K562 (cell line): ENCODE measurements around the gene ALK. TPM values are rescaled to one million over a fixed set of nuclear protein-coding genes. Genes with fewer than 3 reads are reported as not detected.

Source experiments
- ATAC-seq: fragments of 200-7000 bp; cut with Tn5 transposase; 3 replicates; pipeline ENCODE4 v1.9.1; 2020; ENCODE audit warnings: moderate library complexity
- BruUV-seq: library from RNA; stranded (reverse); fragments of 400-500 nt; replicated peaks from 2 replicates; lab custom pipeline; 2021; lab: Mats Ljungman, UMichigan
- CTCF ChIA-PET: fragments of 300-600 bp; formaldehyde crosslinking; extraction: SDS; loops from one replicate; lab custom pipeline; 2021; ENCODE audit warnings: low intra/inter-chr PET ratio; lab: Yijun Ruan, JAX
- POLR2A ChIA-PET: fragments of 300-600, 350-650 bp; sonication (Branson Sonifier 250); formaldehyde crosslinking; extraction: SDS; loops from one replicate; lab custom pipeline; 2021; ENCODE audit warnings: antibody characterized with exemption, inconsistent platforms; lab: Yijun Ruan, JAX
- DNase-seq, 4 experiments: peaks; one replicate each; pipeline versions ENCODE4 v3.0.0 to v3.0.0-alpha.2; 2011 to 2018; ENCODE audit warnings: low spot score in 3 of 4, mixed read lengths in 3 of 4; ENCODE audit errors: extremely low read depth in 1 of 4
- FAIRE-seq: peaks from 2 replicates; lab custom pipeline; 2011; peaks lifted over from hg19 to GRCh38; lab: Jason Lieb, UNC
- H2AFZ ChIP-seq: 2 replicates; pipeline ENCODE4 v1.6.0; 2011; ENCODE audit warnings: low read depth, low read length, control low read depth, inconsistent platforms
- H3K27ac ChIP-seq: fragments of 200-600 bp; 3 replicates; pipeline ENCODE4 v1.8.0; 2011; ENCODE audit warnings: low read depth, mild to moderate bottlenecking, control low read depth, inconsistent platforms, low read length, moderate library complexity, mixed read lengths; ENCODE audit errors: extremely low read depth
- H3K27me3 ChIP-seq, 2 experiments: fragments of 300-600 bp in 1 of 2; 2 replicates in 1 of 2; 3 replicates in 1 of 2; pipeline versions ENCODE4 v1.6.0 to v1.8.0; 2011; ENCODE audit warnings: inconsistent platforms in 2 of 2, low read length in 2 of 2, mild to moderate bottlenecking in 1 of 2, mixed read lengths in 1 of 2, moderate library complexity in 1 of 2; ENCODE audit not compliant: control insufficient read depth in 2 of 2, insufficient read depth in 2 of 2
- H3K36me3 ChIP-seq: fragments of 300-600 bp; 3 replicates; pipeline ENCODE4 v1.8.0; 2011; ENCODE audit warnings: mild to moderate bottlenecking, low read length, inconsistent platforms; ENCODE audit not compliant: control insufficient read depth, insufficient read depth
- H3K4me1 ChIP-seq, 2 experiments: fragments of 200-600 bp in 1 of 2; replicated peaks in 1 of 2; 2 replicates in 1 of 2; 3 replicates in 1 of 2; pipeline versions ENCODE4 v1.5.1 to v1.8.0; 2011; ENCODE audit warnings: inconsistent platforms in 2 of 2, low read length in 2 of 2, mild to moderate bottlenecking in 1 of 2, mixed read lengths in 1 of 2, moderate library complexity in 1 of 2; ENCODE audit not compliant: control insufficient read depth in 2 of 2, insufficient read depth in 2 of 2
- H3K4me2 ChIP-seq: 2 replicates; pipeline ENCODE4 v1.6.1; 2011; ENCODE audit warnings: low read length, control low read depth, inconsistent platforms, mixed read lengths; ENCODE audit not compliant: insufficient read depth
- H3K4me3 ChIP-seq: fragments of 200-600 bp; sonication (generic), shearing (Covaris generic); 2 replicates; pipeline ENCODE4 v1.5.1; 2016; ENCODE audit warnings: control low read depth, inconsistent platforms
- H3K79me2 ChIP-seq: fragments of 200-600 bp; 3 replicates; pipeline ENCODE4 v1.8.0; 2011; ENCODE audit warnings: low read length, inconsistent platforms; ENCODE audit not compliant: control insufficient read depth, insufficient read depth
- H3K9ac ChIP-seq, 2 experiments: 2 replicates each; pipeline versions ENCODE4 v1.6.0 to v1.6.1; 2011; ENCODE audit warnings: low read depth in 2 of 2, low read length in 2 of 2, control low read depth in 1 of 2, inconsistent platforms in 1 of 2, mild to moderate bottlenecking in 1 of 2, mixed read lengths in 1 of 2; ENCODE audit not compliant: insufficient read depth in 1 of 2
- H3K9me1 ChIP-seq: one replicate; pipeline ENCODE4 v1.6.0; 2011; ENCODE audit warnings: inconsistent platforms, mild to moderate bottlenecking, low read length, moderate library complexity; ENCODE audit not compliant: control insufficient read depth, insufficient read depth
- H3K9me3 ChIP-seq: replicated peaks from 2 replicates; pipeline ENCODE4 v1.5.1; 2011; ENCODE audit warnings: low read depth, low read length, inconsistent platforms; ENCODE audit not compliant: control insufficient read depth, insufficient read depth
- H4K20me1 ChIP-seq: replicated peaks from 2 replicates; pipeline ENCODE4 v1.6.1; 2011; ENCODE audit warnings: low read length, inconsistent platforms, mixed read lengths; ENCODE audit not compliant: control insufficient read depth, insufficient read depth
- CC2D1A ChIP-seq: fragments of 450-650 bp; IDR thresholded peaks from 2 replicates; pipeline ENCODE4 v1.6.1; 2017; ENCODE audit warnings: mild to moderate bottlenecking
- CSDE1 ChIP-seq, 2 experiments: fragments of 450-650 bp; IDR thresholded peaks; 2 replicates each; pipeline ENCODE4 v1.6.1; 2016; ENCODE audit warnings: mild to moderate bottlenecking in 1 of 2
- DPF2 ChIP-seq: fragments of 450-650 bp; IDR thresholded peaks from 2 replicates; pipeline ENCODE4 v1.6.1; 2016
- KDM1A ChIP-seq, 2 experiments: fragments of 450-650 bp; IDR thresholded peaks; 2 replicates each; pipeline ENCODE4 v1.6.1; 2016; ENCODE audit warnings: mild to moderate bottlenecking in 2 of 2
- KLF1 ChIP-seq: fragments of 450-650 bp; IDR thresholded peaks from 2 replicates; pipeline ENCODE4 v1.6.1; 2016; ENCODE audit warnings: missing genetic modification characterization, missing compliant biosample characterization
- MCM3 ChIP-seq: fragments of 450-650 bp; IDR thresholded peaks from 2 replicates; pipeline ENCODE4 v1.6.1; 2016
- NCOR1 ChIP-seq: fragments of 450-650 bp; IDR thresholded peaks from 2 replicates; pipeline ENCODE4 v1.6.1; 2016; ENCODE audit warnings: mild to moderate bottlenecking, moderate library complexity
- NFRKB ChIP-seq: fragments of 450-650 bp; IDR thresholded peaks from 2 replicates; pipeline ENCODE4 v1.6.1; 2016; ENCODE audit warnings: low read depth
- NFYB ChIP-seq: IDR thresholded peaks from 2 replicates; pipeline ENCODE4 v1.6.1; 2011; ENCODE audit warnings: mild to moderate bottlenecking, moderate library complexity; ENCODE audit not compliant: insufficient read length; ENCODE audit errors: extremely low read depth
- POLR2AphosphoS2 ChIP-seq: IDR thresholded peaks from 2 replicates; pipeline ENCODE4 v1.6.1; 2012; ENCODE audit warnings: low read length, improper control_type of control experiment
- TAF15 ChIP-seq: fragments of 200-400 bp; formaldehyde crosslinking; IDR thresholded peaks from 2 replicates; pipeline ENCODE4 v1.6.1; 2017; ENCODE audit warnings: mild to moderate bottlenecking, low read depth, low read length, moderate library complexity
- TRIM24 ChIP-seq, 2 experiments: fragments of 450-650 bp; IDR thresholded peaks; 2 replicates each; pipeline ENCODE4 v1.6.1; 2016
- ZNF717 ChIP-seq: fragments of 250-450 bp; sonication (Bioruptor Pico); IDR thresholded peaks from 2 replicates; pipeline ENCODE4 v1.5.0; 2021
- WGBS: fragments of 100-300 bp; shearing (Covaris generic); methylation state at CpG from one replicate; pipeline ENCODE4 v1.1.6; 2016; ENCODE audit warnings: low coverage, mixed read lengths; ENCODE audit not compliant: insufficient coverage; ENCODE audit errors: missing lambda C conversion rate; 5-methylcytosine and 5-hydroxymethylcytosine counted together
- in situ Hi-C: fragments of 300-500 bp; cut with MboI; formaldehyde crosslinking; loops from 4 replicates; pipeline ENCODE4 v1.15.0; 2018; ENCODE audit warnings: inconsistent platforms, mixed read lengths
- intact Hi-C: fragments of 100-400 bp; cut with micrococcal nuclease; formaldehyde crosslinking; loops from 2 replicates; pipeline ENCODE4 v1.14.2; 2022
- polyA plus RNA-seq, 8 experiments: library from polyadenylated mRNA; depleted of rRNA in 4 of 8; stranded (reverse) in 5 of 8; unstranded in 3 of 8; fragments of >200 nt; fragmentation: Nextera tagmentation in 2 of 8; fragmentation: Illumina TruSeq in 1 of 8; extraction: Ambion mirVana in 2 of 8; extraction: Trizol in 1 of 8; gene quantifications; 2 replicates each; pipeline versions ENCODE4 v1.2.1 to v1.2.3, GENCODE V29; 2011 to 2014; ENCODE audit warnings: inconsistent platforms in 1 of 8, missing spikeins in 1 of 8
- total RNA-seq, 7 experiments: library from RNA; depleted of rRNA in 6 of 7; stranded (reverse); fragments of >200 nt in 6 of 7; fragmentation: Illumina TruSeq in 2 of 7; extraction: Trizol in 2 of 7; gene quantifications; 2 replicates each; pipeline versions ENCODE4 v1.2.1 to v1.2.3, GENCODE V29; 2011 to 2021; ENCODE audit warnings: low replicate concordance in 1 of 7
- TF ChIP-seq, protein P1 (sequence below), 2 experiments: fragments of 450-650 bp; conservative IDR thresholded peaks; 2 replicates each; pipeline ENCODE4 v1.6.1; 2017; ENCODE audit warnings: mild to moderate bottlenecking in 2 of 2, moderate library complexity in 2 of 2
- TF ChIP-seq, protein P2 (sequence below): fragments of 450-650 bp; conservative IDR thresholded peaks from 2 replicates; pipeline ENCODE4 v1.6.1; 2016; ENCODE audit warnings: missing genetic modification characterization, low read depth, mild to moderate bottlenecking, control low read depth, missing compliant biosample characterization
- TF ChIP-seq, protein P3 (sequence below): fragments of 450-650 bp; formaldehyde crosslinking; IDR thresholded peaks from 2 replicates; pipeline ENCODE4 v1.4.0; 2020; ENCODE audit warnings: mild to moderate bottlenecking, mixed read lengths
- TF ChIP-seq, protein P4 (sequence below): fragments of 150-350 bp; conservative IDR thresholded peaks from 2 replicates; pipeline ENCODE4 v1.6.1; 2014; ENCODE audit warnings: low read length

Gene ALK
- total and polyA plus RNA-seq, 9 of the 15 experiments (the other 6 are each of a cell fraction or from before 2014, with no cell fraction given), result not detected

DNA sequence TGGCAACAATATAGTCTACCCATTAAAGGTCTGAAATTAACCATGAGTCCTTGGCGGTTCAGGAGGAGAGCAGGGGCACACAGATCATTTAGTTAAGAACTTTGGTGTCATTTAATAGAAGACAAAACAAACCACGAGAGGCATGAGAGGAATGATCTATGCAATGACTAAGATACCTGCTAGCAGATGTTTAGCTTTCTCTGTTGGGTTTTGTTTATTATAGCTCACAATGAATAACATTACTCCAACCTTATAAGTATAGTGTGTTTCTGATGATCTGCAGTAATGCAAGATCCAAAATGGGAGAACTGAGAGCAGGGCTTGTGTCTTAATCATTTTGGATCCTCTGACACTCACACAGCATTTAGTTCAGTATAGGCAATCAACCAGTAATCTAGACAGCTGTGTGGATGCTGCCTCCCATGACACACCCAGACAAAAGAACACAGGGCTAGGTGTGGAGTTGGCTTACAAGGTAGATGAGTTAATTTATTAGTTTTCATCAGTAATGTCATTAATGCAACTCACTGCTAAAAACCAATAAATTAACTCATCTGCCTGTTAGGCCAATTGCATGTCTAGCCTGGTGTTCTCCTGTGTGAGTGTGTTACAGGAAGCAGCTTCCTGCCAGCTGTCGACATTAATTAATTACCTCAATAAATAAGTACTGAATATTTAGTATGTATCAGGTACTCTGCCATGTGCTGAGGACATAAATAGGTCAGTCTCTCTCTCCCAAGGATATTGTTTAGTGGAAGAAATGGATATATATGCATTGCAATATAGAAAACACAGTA, 713.8 kb downstream of the ALK start:
- in situ Hi-C loops, result loop anchor here (10.0 kb wide), 1 partner anchor 373 kb away; no protein-coding TSS in a partner anchor
- intact Hi-C loops, result no loop called here
- no peak for FAIRE-seq
- ChIA-PET POLR2A (no interaction called here), CTCF (no interaction called here)
- Histone ChIP-seq H3K4me3 (no peak overlapping the region), H3K27me3 (peaks cover 0 to 11% of the 10 kb centered on the region in 2 experiments; a peak in 2 of 5 replicates), H3K4me2 (no peak overlapping the region), H3K9ac (no peak overlapping the region), H3K27ac (no peak overlapping the region), H4K20me1 (no peaks in the 10 kb centered on the region), H3K79me2 (no peaks in the 10 kb centered on the region), H3K4me1 (no peaks in the 10 kb centered on the region), H3K36me3 (no peaks in the 10 kb centered on the region), H2AFZ (no peak overlapping the region), H3K9me3 (no peaks in the 10 kb centered on the region), H3K9me1 (no peaks in the 10 kb centered on the region)
- DNase-seq, result no peak
- BruUV-seq, result no TSS peak
- ATAC-seq, result no peak
- 0% methylated on average over 3 of the region's 3 CpGs for WGBS
- TF ChIP-seq CC2D1A, result no peak
- no peak for TF ChIP-seq NFRKB
- no peak for TF ChIP-seq TAF15
- TF ChIP-seq DPF2, result no peak
- TF ChIP-seq, protein P1, sequence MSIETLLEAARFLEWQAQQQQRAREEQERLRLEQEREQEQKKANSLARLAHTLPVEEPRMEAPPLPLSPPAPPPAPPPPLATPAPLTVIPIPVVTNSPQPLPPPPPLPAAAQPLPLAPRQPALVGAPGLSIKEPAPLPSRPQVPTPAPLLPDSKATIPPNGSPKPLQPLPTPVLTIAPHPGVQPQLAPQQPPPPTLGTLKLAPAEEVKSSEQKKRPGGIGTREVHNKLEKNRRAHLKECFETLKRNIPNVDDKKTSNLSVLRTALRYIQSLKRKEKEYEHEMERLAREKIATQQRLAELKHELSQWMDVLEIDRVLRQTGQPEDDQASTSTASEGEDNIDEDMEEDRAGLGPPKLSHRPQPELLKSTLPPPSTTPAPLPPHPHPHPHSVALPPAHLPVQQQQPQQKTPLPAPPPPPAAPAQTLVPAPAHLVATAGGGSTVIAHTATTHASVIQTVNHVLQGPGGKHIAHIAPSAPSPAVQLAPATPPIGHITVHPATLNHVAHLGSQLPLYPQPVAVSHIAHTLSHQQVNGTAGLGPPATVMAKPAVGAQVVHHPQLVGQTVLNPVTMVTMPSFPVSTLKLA (conservative IDR thresholded peaks at IDR 0.05), result no peak
- no peak for TF ChIP-seq NCOR1
- TF ChIP-seq, protein P2, sequence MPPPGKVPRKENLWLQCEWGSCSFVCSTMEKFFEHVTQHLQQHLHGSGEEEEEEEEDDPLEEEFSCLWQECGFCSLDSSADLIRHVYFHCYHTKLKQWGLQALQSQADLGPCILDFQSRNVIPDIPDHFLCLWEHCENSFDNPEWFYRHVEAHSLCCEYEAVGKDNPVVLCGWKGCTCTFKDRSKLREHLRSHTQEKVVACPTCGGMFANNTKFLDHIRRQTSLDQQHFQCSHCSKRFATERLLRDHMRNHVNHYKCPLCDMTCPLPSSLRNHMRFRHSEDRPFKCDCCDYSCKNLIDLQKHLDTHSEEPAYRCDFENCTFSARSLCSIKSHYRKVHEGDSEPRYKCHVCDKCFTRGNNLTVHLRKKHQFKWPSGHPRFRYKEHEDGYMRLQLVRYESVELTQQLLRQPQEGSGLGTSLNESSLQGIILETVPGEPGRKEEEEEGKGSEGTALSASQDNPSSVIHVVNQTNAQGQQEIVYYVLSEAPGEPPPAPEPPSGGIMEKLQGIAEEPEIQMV (tag), result no peak
- TF ChIP-seq, protein P3, sequence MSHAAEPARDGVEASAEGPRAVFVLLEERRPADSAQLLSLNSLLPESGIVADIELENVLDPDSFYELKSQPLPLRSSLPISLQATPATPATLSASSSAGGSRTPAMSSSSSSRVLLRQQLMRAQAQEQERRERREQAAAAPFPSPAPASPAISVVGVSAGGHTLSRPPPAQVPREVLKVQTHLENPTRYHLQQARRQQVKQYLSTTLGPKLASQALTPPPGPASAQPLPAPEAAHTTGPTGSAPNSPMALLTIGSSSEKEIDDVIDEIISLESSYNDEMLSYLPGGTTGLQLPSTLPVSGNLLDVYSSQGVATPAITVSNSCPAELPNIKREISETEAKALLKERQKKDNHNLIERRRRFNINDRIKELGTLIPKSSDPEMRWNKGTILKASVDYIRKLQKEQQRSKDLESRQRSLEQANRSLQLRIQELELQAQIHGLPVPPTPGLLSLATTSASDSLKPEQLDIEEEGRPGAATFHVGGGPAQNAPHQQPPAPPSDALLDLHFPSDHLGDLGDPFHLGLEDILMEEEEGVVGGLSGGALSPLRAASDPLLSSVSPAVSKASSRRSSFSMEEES (CRISPR knock-in tag), result no peak
- TF ChIP-seq CSDE1 (IDR thresholded peaks at IDR 0.05), result no peak
- TF ChIP-seq MCM3, result no peak
- no peak for TF ChIP-seq TRIM24 (IDR thresholded peaks at IDR 0.05)
- no peak for TF ChIP-seq NFYB
- TF ChIP-seq, protein P4, sequence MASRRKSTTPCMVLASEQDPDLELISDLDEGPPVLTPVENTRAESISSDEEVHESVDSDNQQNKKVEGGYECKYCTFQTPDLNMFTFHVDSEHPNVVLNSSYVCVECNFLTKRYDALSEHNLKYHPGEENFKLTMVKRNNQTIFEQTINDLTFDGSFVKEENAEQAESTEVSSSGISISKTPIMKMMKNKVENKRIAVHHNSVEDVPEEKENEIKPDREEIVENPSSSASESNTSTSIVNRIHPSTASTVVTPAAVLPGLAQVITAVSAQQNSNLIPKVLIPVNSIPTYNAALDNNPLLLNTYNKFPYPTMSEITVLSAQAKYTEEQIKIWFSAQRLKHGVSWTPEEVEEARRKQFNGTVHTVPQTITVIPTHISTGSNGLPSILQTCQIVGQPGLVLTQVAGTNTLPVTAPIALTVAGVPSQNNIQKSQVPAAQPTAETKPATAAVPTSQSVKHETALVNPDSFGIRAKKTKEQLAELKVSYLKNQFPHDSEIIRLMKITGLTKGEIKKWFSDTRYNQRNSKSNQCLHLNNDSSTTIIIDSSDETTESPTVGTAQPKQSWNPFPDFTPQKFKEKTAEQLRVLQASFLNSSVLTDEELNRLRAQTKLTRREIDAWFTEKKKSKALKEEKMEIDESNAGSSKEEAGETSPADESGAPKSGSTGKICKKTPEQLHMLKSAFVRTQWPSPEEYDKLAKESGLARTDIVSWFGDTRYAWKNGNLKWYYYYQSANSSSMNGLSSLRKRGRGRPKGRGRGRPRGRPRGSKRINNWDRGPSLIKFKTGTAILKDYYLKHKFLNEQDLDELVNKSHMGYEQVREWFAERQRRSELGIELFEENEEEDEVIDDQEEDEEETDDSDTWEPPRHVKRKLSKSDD, result no peak
- no peak for TF ChIP-seq KDM1A (IDR thresholded peaks at IDR 0.05)
- TF ChIP-seq POLR2AphosphoS2, result no peak
- TF ChIP-seq KLF1, result no peak
- TF ChIP-seq ZNF717, result no peak
